T-helper 2 cell treated with Interferon-gamma antibody and Interleukin-4, amounts not matched to agents 5 μg/mL and 100 μg/mL, for 36 hours (primary cell): ENCODE data around the gene CHST11.

ENCODE experiments used
- DNase-seq: peaks from one replicate; pipeline ENCODE4 v3.0.0; 2021; ENCODE audit warnings: low spot score
- H3K27ac Mint-ChIP-seq: one replicate; pipeline ENCODE4 v1.8.0; 2021; ENCODE audit warnings: mild to moderate bottlenecking, mixed read lengths
- H3K27me3 Mint-ChIP-seq: one replicate; pipeline ENCODE4 v1.8.0; 2021; ENCODE audit warnings: low read depth, mixed read lengths
- H3K36me3 Mint-ChIP-seq: one replicate; pipeline ENCODE4 v1.8.0; 2021; ENCODE audit warnings: low read depth, mixed read lengths
- H3K4me1 Mint-ChIP-seq: one replicate; pipeline ENCODE4 v1.8.0; 2021; ENCODE audit warnings: low read depth, mixed read lengths
- H3K4me3 Mint-ChIP-seq: one replicate; pipeline ENCODE4 v1.8.0; 2022; ENCODE audit warnings: mild to moderate bottlenecking, moderate library complexity, mixed read lengths
- H3K9me3 Mint-ChIP-seq: one replicate; pipeline ENCODE4 v1.8.0; 2021; ENCODE audit warnings: mixed read lengths

CHST11 gene

DNA sequence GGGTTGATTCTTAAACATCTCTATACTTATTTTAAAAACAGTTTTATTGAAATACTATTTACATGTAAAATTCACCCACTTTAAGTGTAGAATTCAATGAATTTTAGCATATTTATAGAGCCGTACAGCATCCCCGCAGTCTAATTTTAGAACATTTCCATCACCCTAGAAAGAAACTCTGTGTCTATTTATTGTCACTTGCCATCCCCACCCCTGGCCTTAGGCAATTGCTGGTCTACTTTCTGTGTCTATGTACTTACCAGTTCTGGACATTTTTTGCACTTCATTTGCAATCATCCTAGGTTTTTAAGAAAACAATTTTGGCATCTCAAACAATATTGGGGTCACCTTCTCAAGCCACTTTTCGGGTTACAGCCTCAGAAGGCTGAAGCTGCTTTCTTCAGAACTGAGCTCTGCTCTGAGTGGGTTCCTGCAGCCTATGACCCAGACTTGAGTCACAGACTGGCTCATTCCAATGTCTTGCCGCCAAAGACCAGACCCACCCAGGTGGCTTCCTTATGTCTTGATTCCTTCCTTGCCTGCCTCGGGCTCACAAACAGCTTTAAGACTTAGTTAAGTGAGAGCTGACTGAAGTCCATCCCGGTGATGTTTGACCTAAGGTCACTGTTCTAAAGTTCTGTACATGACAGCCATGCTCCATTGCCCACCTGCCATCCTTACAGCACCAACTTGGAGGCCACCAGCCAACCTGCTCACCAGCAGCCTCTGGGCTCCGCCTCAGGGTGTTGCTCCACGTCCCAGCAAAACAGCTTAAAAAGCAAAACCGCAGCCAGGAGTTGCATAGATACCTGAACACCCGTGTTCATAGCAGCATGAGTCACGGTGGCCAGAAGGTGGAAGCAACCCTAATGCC, 131.5 kb downstream of the CHST11 start:
- H3K27ac Mint-ChIP-seq, result no peak overlapping the region
- DNase-seq, result no peak
- H3K9me3 Mint-ChIP-seq, result no peaks in the 10 kb centered on the region
- no peak overlapping the region for H3K4me3 Mint-ChIP-seq
- H3K36me3 Mint-ChIP-seq, result peaks cover 38% of the 10 kb centered on the region
- no peaks in the 10 kb centered on the region for H3K27me3 Mint-ChIP-seq
- H3K4me1 Mint-ChIP-seq, result peaks cover 30% of the 10 kb centered on the region

- no peaks in the 10 kb centered on the region for H3K9me3 Mint-ChIP-seq
- peaks cover 22% of the 10 kb centered on the region for H3K4me1 Mint-ChIP-seq
- H3K4me3 Mint-ChIP-seq, result no peak overlapping the region
- peaks cover 34% of the 10 kb centered on the region for H3K36me3 Mint-ChIP-seq
- DNase-seq, result no peak
- H3K27me3 Mint-ChIP-seq, result no peaks in the 10 kb centered on the region
- no peak overlapping the region for H3K27ac Mint-ChIP-seq
Observed at GRCh38 chr12:104588921-104589590, 132.3 kb downstream of the CHST11 start.

- DNase-seq, result no peak
- H3K27ac Mint-ChIP-seq, result no peak overlapping the region
- H3K4me1 Mint-ChIP-seq, result peaks cover 19% of the 10 kb centered on the region
- no peaks in the 10 kb centered on the region for H3K27me3 Mint-ChIP-seq
- H3K4me3 Mint-ChIP-seq, result no peak overlapping the region
- peaks cover 26% of the 10 kb centered on the region for H3K36me3 Mint-ChIP-seq
- no peaks in the 10 kb centered on the region for H3K9me3 Mint-ChIP-seq
Observed at GRCh38 chr12:104590022-104590421, 133.3 kb downstream of the CHST11 start.

GRCh38 chr12:104591257-104591885, 134.6 kb downstream of the CHST11 start:
- H3K4me1 Mint-ChIP-seq, result peaks cover 21% of the 10 kb centered on the region
- no peaks in the 10 kb centered on the region for H3K27me3 Mint-ChIP-seq
- H3K9me3 Mint-ChIP-seq, result no peaks in the 10 kb centered on the region
- no peak for DNase-seq
- no peak overlapping the region for H3K4me3 Mint-ChIP-seq
- H3K27ac Mint-ChIP-seq, result no peak overlapping the region
- peaks cover 25% of the 10 kb centered on the region for H3K36me3 Mint-ChIP-seq

DNA sequence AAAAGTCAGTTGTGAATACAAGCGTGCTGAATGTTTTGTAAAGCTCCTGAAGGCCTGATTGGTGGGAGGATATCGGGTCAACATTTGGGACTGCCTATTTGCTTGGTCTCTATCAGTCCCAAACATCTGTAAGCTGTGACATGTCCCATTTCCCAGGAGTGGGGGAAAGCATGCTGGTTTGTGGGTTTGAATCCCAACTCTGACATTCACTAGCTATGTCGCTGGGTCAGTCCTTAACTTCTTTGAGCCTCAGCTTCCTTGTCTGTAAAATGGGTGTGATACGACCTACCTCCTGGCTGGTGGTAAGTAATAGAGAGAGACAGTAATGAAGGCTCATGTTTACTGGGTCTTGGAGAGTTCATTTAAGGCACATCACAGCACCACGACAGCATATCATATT, 136.7 kb downstream of the CHST11 start:
- Mint-ChIP-seq H3K4me1 (peaks cover 25% of the 10 kb centered on the region), H3K4me3 (no peak overlapping the region), H3K27me3 (no peaks in the 10 kb centered on the region)

DNA sequence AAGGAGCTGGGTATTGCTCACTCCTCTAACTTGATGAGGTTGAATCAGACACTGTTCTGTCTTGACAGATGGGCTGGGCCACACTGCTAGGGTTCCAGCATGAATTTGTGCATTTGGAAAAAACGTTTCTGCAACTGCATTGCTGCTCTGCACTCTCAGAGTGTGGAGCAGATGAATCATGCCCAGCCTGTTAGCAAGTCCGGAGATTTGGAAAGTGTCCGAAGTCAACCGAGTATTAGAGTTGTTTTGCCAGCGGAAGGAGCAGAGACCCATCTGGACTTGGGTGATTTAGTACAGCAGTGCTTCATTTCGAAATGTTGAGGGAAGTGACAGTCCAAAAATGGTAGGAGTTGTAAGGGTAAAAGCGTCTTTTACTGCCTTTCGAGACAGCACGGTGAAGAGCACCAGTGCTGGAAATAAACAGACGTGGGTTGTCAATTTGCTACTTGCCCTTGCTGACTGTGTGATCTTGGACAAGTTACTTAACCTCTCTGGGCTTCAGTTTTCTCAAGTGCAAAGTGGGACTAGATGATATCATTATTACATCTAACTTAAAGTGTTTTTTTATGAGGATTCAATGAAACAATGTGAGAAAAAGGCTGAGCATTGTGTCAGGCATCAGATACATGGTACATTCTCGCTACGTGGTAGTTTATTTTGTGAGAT, 139.5 kb downstream of the CHST11 start:
- Mint-ChIP-seq H3K4me3 (no peak overlapping the region), H3K4me1 (peaks cover 25% of the 10 kb centered on the region), H3K9me3 (no peaks in the 10 kb centered on the region), H3K27ac (no peak overlapping the region), H3K27me3 (no peaks in the 10 kb centered on the region), H3K36me3 (peaks cover 4% of the 10 kb centered on the region)
- no peak for DNase-seq

More for the DNA sequence above, 136.7 kb downstream of the CHST11 start:
- Mint-ChIP-seq H3K9me3 (no peaks in the 10 kb centered on the region), H3K36me3 (peaks cover 20% of the 10 kb centered on the region), H3K27ac (no peak overlapping the region)
- DNase-seq, result no peak

DNA sequence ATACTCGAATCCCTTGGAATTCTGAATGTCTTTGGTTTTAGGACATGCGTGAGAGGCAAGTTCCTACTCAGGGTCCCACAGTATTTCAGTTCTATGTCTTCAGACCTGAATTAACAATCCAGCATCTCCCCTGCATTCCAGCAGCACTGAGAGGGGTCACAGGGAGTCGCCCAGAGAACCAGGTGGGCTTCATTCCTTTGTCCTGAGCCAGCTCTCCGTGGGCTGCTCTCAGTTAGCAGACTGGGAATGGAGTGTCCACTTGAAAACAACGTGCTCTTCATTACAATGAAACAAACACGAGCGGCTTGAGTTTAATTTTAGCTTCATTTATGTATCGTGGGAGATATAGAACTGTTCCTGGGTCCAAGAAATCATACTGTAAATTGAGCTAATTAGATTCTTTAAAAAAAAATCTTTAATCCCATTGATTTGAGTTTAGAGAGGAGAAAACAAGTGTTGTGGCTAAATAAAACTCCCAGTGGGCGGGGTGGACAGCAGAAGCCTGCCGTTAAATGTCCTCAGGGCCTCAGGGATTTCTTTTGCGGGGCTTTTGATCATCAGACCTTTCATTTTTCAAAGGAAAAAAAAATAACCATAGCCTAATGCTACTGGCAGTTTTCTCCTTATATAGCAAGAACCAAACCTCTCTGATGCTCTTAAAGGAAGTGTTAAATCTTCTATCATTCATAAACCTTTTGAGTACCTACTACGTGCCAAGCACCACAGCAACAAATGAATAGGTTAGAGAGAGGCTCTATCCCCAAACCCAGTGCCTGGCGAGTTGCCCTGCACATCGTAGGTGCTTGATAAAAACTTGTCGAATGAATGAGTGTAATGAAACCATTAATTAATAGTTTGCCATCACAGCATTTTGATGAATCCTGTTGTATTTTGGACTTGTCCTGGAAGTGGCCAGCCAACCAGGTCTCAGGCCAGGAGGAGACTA, 140.4 kb downstream of the CHST11 start:
- no peaks in the 10 kb centered on the region for H3K9me3 Mint-ChIP-seq
- H3K36me3 Mint-ChIP-seq, result peaks cover 13% of the 10 kb centered on the region
- peaks cover 33% of the 10 kb centered on the region for H3K4me1 Mint-ChIP-seq
- no peak overlapping the region for H3K4me3 Mint-ChIP-seq
- DNase-seq, result no peak
- no peaks in the 10 kb centered on the region for H3K27me3 Mint-ChIP-seq
- no peak overlapping the region for H3K27ac Mint-ChIP-seq

DNA sequence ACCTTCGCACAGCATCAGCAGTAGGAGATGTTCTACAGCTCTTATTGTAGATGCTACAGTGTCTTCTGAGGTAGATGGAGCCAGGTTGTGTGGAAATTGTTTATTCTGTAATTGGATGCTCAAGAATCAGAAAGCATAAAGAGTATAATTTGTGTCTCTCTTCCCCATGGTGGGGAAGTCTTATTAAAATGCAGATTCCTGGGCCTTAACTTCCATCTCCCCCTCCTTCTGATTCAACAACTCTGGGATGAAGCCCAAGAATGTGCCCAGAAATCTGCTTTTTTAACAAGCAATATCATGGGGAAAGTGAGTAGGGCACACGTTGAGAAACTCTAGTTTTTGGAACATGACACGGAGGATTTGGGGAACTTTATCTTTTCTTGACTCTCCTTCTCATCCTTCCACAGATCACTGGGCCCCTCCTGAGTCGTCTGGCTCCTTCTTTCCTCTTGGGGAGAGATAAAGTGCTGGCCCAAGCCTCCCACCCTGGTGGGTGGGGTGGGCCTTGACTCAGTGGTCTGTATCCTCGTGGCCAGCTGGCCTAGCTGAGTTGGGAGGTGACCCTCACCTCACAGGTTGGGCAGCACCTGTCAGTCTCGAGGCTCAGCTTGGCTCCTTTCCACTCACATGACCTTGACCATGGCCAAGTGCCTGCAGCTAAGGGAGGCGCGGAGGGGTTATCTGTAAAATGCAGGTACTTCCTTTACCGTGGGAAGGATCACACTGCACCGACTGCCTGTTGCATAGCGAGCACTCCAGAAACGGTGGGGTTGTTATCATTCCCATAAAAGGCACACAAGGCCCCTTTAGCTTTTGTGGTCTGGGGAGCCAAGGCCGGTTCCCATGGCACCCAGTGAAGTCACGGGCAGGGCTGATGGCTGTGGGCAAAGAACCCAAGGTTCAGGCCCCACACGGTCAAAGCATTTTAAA, 141.9 kb downstream of the CHST11 start:
- no peaks in the 10 kb centered on the region for H3K9me3 Mint-ChIP-seq
- H3K27ac Mint-ChIP-seq, result no peak overlapping the region
- H3K4me3 Mint-ChIP-seq, result no peak overlapping the region
- H3K27me3 Mint-ChIP-seq, result no peaks in the 10 kb centered on the region
- peaks cover 48% of the 10 kb centered on the region for H3K4me1 Mint-ChIP-seq
- DNase-seq, result no peak
- peaks cover 26% of the 10 kb centered on the region for H3K36me3 Mint-ChIP-seq

- H3K4me1 Mint-ChIP-seq, result peaks cover 56% of the 10 kb centered on the region
- no peaks in the 10 kb centered on the region for H3K9me3 Mint-ChIP-seq
- H3K27ac Mint-ChIP-seq, result no peak overlapping the region
- peaks cover 30% of the 10 kb centered on the region for H3K36me3 Mint-ChIP-seq
- DNase-seq, result no peak
- H3K4me3 Mint-ChIP-seq, result no peak overlapping the region
- H3K27me3 Mint-ChIP-seq, result no peaks in the 10 kb centered on the region
Observed at GRCh38 chr12:104599272-104600035, 142.7 kb downstream of the CHST11 start.

DNA sequence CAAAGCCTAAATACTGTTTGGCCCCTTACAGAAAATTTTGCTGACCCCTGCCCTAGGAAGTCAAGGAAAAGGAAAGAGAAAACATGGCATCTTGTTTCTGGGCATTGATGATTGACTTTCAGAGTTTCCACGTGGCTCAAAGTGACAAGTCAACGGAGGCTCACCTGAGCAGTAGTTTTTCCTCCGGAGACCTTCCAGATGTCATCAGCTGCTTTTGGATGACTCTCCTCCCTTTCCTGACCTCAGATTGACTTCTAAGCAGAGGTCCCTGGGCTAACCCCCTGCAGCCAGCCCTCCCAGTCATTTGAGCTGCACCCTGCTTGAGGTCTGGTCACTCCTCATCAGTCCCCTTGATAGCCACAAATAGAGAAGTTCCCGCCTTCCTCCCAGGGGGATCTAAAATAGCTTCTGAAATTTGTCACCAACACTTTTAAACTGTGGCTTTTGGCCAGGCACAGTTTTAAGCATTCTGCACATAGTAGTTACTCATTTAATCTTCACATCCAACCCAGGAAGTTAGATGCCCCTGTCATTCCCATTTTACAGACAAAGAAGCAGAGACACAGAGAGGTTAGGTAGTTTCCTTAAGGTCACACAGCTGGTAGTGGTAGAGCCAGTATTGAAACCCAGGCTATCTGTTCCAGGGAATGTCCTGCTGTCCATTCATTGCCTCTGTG, 143.4 kb downstream of the CHST11 start:
- Mint-ChIP-seq H3K4me3 (no peak overlapping the region), H3K27me3 (no peaks in the 10 kb centered on the region), H3K36me3 (peaks cover 33% of the 10 kb centered on the region), H3K4me1 (peaks cover 62% of the 10 kb centered on the region), H3K27ac (no peak overlapping the region), H3K9me3 (no peaks in the 10 kb centered on the region)
- no peak for DNase-seq
